GM12872 (cell line): ENCODE results near the gene PLK2.
A peak's percentile ranks its signal among the peaks of the same experiment; 100 is the strongest.

ENCODE experiments used
- TF ChIP-seq, protein P1 (sequence below): IDR thresholded peaks from 3 replicates; pipeline ENCODE4 v1.5.1; 2011; ENCODE audit warnings: low read depth, mild to moderate bottlenecking, low read length, moderate library complexity; ENCODE audit not compliant: insufficient read depth

The PLK2 gene

GRCh38 chr5:58477760-58478376, 18.0 kb upstream of the PLK2 start:
- TF ChIP-seq, protein P1, sequence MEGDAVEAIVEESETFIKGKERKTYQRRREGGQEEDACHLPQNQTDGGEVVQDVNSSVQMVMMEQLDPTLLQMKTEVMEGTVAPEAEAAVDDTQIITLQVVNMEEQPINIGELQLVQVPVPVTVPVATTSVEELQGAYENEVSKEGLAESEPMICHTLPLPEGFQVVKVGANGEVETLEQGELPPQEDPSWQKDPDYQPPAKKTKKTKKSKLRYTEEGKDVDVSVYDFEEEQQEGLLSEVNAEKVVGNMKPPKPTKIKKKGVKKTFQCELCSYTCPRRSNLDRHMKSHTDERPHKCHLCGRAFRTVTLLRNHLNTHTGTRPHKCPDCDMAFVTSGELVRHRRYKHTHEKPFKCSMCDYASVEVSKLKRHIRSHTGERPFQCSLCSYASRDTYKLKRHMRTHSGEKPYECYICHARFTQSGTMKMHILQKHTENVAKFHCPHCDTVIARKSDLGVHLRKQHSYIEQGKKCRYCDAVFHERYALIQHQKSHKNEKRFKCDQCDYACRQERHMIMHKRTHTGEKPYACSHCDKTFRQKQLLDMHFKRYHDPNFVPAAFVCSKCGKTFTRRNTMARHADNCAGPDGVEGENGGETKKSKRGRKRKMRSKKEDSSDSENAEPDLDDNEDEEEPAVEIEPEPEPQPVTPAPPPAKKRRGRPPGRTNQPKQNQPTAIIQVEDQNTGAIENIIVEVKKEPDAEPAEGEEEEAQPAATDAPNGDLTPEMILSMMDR: no peak; the same call in 2 of the 3 replicates

DNA sequence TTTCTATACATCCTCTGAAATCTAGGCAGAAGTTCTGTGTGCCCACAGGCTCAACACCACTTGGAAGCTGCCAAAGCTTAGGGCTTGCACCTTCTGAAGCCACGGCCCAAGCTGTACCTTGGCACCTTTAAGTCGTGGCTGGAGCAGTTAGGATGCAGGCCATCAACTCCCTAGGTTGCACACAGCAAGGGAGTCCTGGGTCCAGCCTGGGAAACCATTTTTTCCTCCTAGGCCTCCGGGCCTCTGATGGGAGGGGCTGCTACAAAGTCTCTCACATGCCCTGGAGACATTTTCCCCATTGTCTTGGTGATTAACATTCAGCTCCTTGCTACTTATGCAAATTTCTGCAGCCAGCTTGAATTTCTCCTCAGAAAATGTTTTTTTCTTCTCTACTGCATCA, 15.5 kb upstream of the PLK2 start:
- TF ChIP-seq, protein P1: no peak

DNA sequence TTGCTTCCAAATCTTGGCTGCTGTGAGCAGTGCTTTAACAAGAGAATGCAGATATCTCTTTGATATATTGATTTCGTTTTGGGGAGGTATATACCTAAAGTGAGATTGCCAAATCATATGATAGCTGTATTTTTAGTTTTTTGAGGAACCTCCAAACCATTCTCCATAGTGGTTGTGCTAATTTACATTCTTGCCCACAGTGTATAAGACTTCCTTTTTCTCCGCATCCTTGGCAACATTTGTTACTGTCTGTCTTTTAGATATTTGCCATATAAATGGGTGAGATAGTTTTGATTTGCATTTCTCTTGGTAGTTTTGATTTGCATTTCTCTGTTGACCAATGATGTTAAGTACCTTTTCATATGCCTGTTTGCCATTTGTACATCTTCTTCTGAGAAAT, 10.0 kb upstream of the PLK2 start:
- TF ChIP-seq, protein P1: no peak

DNA sequence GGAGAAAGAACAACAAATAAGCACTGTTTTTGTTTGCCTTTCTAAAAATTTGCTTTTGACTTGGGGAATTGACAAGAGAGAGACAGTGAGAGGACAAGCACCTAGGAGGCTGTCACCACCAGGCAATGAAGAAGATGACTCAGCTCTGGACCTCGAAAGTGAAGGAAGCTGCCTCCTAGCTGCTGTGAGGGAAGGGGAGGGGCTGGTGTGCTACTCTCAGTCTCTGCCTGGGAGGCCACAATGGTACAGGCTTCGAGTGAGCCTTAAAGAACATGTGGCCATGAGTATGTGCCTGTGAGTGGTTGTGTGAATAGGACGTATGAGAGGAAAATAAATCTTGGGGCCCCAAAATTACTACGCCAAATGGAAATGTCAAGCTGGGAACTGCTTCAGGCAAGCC, 7.1 kb upstream of the PLK2 start:
- TF ChIP-seq, protein P1: no peak

DNA sequence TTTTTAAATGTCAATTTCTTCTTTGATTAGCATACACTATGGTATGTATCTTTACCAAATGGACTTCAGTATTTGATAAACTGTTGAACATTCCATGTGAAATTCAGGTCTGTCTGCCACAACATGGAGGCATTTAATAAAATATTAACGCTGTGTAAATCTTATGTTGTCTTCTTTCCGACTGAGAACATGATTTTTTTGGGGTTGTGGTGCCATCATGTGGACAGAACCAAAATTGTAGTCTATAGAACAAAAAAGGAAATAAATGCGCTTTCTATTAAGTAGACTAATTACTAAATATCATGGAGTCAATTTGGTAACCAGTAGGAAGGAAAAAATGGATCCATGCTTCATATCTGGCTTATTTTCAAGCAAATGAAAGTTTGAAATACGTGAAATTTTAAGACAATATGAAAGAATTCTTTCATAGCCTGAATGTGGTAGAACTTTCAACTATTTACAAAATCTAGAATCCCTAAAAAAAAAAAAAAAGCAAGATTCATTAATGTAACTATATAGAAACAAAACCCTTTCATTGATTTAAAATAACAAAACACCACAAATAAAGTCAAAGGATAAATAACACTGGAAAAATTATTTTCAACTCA, 2.8 kb upstream of the PLK2 start:
- TF ChIP-seq, protein P1: peak; percentile 38; the same call in 1 of the 3 replicates

- TF ChIP-seq, protein P1: no peak
These were observed 2.3 kb upstream of the PLK2 start for GRCh38 chr5:58462154-58462553.

GRCh38 chr5:58460732-58461286, 923 bp upstream of the PLK2 start:
- TF ChIP-seq, protein P1: peak; percentile 84
